ENCODE results near the gene CALM3. TPM values are rescaled to one million over a fixed set of nuclear protein-coding genes. Genes with fewer than 3 reads are reported as not detected.

Gene CALM3
- total RNA-seq, 1 experiment from 2014 or later, result 343 TPM

DNA sequence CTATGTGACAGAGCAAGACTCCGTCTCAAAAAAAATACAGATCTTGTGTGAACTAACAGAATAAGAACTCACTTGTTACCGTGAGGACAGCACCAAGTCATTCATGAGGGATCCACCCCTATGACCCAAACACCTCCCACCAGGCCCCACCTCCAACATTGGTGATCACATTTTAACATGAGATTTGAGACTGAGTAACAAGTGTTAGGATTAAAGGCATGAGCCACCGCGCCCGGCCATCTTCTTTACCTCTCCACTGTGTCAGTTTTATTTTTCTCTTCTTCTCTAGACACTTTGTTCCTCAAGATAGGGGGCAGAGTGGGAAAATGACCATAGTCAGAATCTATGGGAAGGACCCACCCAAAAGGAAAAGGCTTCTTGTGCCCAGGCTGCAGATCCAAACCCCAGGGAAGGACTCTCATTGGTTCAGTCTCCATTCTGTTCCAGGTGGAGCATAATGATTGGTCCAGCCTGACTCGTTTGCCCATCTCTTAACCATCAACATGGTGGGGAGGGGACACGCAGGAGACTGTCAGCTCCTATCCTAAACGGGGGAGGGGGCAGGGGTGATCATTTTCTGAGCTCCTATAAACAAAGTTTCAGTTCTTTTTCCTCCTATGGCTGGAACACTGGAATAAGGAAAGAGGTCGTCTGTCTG, 1.3 kb upstream of the CALM3 start:
- Histone ChIP-seq H4K91ac (ENCODE audit: insufficient read length, low read depth, low read length) (no peak overlapping the region), H3K23ac (ENCODE audit: insufficient read length, low read depth, low read length) (no peak overlapping the region), H4K8ac (replicated peaks; ENCODE audit: insufficient read length, low read depth, low read length) (no peak overlapping the region), H2BK15ac (ENCODE audit: low read depth, low read length) (no peak overlapping the region), H3K9ac (ENCODE audit: extremely low read depth, insufficient read length, low read length) (no peak overlapping the region), H3K23me2 (ENCODE audit: insufficient read length, low read depth, low read length, poor library complexity, severe bottlenecking) (peaks cover 12% of the 10 kb centered on the region), H3K79me1 (ENCODE audit: insufficient read depth, low read depth, low read length, poor library complexity, severe bottlenecking) (peaks cover 5% of the 10 kb centered on the region), H2AK5ac (ENCODE audit: insufficient read length, low read length) (no peak overlapping the region), H3K4me2 (ENCODE audit: insufficient read depth, insufficient read length, low read length) (peak overlapping the region; percentile 26), H3K56ac (ENCODE audit: insufficient read length, low read depth, low read length) (no peak overlapping the region), H4K5ac (ENCODE audit: insufficient read length, low read depth, low read length) (no peak overlapping the region), H3K4ac (ENCODE audit: low read depth, low read length) (no peak overlapping the region), H2BK20ac (ENCODE audit: low read depth, low read length, poor library complexity, severe bottlenecking) (no peak overlapping the region), H4K20me1 (ENCODE audit: control insufficient read depth, insufficient read depth, insufficient read length) (no peaks in the 10 kb centered on the region), H3T11ph (ENCODE audit: low read length) (no peak overlapping the region), H2BK5ac (ENCODE audit: insufficient read length, low read length) (no peak overlapping the region), H3K79me2 (ENCODE audit: insufficient read depth, low read length) (peaks cover 5% of the 10 kb centered on the region; the same call in 1 of the 2 replicates), H2BK12ac (ENCODE audit: insufficient read length, low read depth, low read length) (no peak overlapping the region), H3K18ac (ENCODE audit: insufficient read length, low read depth, low read length) (no peak overlapping the region), H2AFZ (ENCODE audit: low read length) (no peak overlapping the region), H2BK120ac (ENCODE audit: low read depth, low read length, poor library complexity, severe bottlenecking) (no peak overlapping the region), H3K27ac (ENCODE audit: insufficient read length, low read depth, low read length) (no peak overlapping the region), H3K9me3 (ENCODE audit: control insufficient read depth, low read depth, low read length) (no peaks in the 10 kb centered on the region), H3K27me3 (ENCODE audit: insufficient read depth, low read length) (no peaks in the 10 kb centered on the region), H3K4me1 (ENCODE audit: insufficient read depth, low read length) (no peaks in the 10 kb centered on the region), H3K14ac (ENCODE audit: insufficient read depth, low read length) (no peak overlapping the region)
- peak overlapping the region; percentile 94 to 98 for H3K4me3 Mint-ChIP-seq
- DNase-seq, result peak; percentile 67
- peaks cover 19 to 28% of the 10 kb centered on the region in 2 experiments for H3K4me1 Mint-ChIP-seq
- peak overlapping the region in 2 of 3 experiments; percentile 100; a peak in 4 of 7 replicates for H3K27ac Mint-ChIP-seq
- TF ChIP-seq CTCF (conservative IDR thresholded peaks at IDR 0.05), result no peak
- peaks cover 5% of the 10 kb centered on the region; the same call in 1 of the 2 replicates for H3K27me3 Mint-ChIP-seq (ENCODE audit: low read depth)
- H3K9me3 Mint-ChIP-seq, result peaks cover 3 to 9% of the 10 kb centered on the region in 2 experiments; a peak in 3 of 5 replicates
- peaks cover 0 to 4% (median 4%) of the 10 kb centered on the region in 3 experiments; a peak in 1 of 7 replicates for H3K36me3 Mint-ChIP-seq (ENCODE audit: insufficient read depth in 1 of 3, low read depth in 3 of 3)
- no CpG with 5 or more reads among the region's 9 CpGs for WGBS (ENCODE audit: extremely low coverage, insufficient read length, low lambda C conversion rate)

Measured in H9 (cell line).